T follicular helper cell (primary cell): ENCODE measurements around the gene RIOK1.

Experiments used
- DNase-seq: peaks from one replicate; pipeline ENCODE4 v3.0.0-alpha.2; 2020; ENCODE audit warnings: low read depth

Gene RIOK1

DNA sequence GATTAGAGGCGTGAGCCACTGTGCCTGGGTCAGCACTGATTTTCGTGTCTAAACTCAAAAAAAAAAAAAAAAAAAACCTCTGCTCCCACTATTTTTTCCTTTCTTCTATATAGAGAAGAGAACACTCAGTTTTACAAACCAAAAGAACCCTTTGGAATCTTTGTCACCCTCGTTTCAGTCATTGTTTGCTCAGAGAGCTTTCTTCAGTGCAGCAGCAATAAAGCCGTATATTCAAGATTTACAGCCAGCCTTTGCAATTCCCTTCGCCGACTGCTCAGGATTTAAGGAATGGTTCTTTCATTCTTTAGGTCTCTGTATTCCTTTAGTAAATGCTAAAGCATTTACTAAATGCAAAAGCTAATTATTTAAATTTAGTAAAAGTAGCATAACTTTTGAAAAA is 20.1 kb downstream of the RIOK1 start:
- no peak for DNase-seq

DNA sequence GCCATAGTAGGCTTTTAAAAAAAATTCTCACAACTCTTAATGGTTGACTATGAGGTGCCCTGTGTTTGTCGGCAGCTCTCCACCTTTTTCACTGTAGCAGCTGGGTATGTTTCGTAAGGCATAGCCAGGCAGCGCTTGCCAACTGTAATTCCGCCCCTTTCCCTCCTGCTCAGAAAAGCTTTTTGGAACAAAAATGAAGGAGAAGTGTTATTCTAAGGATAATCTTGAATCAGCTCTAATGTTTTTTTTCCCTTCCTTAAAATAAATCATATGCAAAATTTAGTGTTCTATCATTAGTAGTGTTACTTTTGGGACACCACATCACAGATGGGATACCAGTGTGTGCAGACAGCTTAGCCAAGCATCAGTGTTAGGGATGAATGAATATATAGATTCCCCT is 21.2 kb downstream of the RIOK1 start:
- DNase-seq, result no peak

DNA sequence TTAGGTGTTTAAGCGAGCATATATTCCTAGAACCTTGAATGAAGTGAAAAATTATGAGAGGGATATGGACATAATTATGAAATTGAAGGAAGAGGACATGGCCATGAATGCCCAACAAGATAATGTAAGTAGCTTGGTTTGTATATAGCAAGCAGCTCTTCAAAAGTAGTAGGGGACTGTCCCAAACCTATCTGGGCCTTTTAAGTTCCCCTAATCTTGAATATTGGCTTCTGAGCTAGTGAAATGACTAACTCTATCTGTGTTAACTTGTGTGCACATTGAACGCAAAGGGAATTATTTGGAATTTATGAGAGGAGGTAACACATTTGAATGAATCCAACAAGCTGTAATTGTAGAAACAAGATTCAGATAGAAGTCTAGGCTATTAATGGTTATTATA is 21.7 kb downstream of the RIOK1 start:
- DNase-seq, result no peak

DNA sequence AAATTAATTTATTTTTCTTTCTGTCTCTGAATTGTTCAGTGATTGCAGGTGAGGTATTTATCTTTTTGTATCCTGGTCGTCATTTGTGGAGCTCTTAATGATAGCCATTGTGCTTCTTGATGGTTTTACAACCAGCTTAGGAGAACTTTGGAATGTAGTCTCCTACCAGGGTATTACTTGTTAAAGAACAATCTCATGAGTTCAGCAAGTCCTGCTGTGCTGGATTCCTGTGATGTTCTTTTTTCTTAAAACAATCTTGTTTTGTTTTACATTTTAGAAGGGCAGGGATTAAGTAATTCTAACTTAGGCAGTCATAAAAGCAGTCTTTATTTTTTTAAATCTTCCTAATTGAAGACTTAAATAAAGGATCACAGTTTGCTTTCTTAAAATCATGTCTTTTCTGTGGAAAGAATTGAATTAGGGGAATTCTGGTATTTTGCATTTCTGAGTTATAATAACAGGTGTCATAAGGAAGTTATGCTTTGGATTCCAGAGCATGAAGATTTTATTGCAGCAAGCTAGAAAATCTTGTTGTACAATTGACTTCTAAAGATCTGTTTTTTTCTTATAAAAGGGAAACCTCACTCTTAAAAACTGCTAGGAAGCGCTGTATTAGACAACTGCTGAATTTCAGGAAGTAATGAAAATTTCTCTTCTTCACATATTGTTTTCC is 23.7 kb downstream of the RIOK1 start:
- no peak for DNase-seq

DNA sequence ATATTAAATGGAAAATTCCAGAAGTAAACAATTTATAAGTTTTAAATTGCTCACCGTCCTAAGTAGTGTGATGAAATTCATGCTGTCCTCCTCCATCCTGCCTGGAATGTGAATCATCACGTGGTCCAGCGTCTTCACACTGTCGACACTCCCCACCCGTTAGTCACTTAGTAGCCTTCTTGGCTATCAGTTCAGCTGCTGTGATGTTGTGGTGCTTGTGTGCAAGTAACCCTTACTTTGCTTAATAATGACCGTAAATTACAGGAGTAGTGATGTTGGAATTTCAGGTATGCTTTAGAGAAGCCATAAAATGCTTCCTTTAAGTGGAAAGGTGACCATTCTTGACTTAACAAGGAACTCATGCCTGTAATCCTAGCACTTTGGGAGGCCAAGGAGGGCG is 25.2 kb downstream of the RIOK1 start:
- no peak for DNase-seq

DNA sequence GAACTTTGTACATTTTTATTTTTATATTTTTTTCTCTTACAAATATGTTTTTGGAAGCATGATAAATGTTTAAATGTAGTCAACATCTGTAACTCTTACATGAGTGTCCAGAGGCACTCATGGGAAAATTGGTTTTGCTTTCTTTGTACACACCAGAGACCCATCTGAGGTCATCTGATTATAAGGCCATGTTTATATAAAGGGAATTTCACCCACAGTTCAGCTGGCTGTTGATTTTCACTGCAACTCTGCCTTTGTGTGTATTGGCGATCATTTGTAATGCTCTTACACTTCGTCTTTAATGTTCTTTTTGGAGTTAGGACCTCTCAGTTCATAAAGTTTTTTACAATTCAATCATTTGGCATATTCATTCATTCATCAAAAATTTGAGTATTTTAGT is 28.1 kb downstream of the RIOK1 start:
- no peak for DNase-seq

DNA sequence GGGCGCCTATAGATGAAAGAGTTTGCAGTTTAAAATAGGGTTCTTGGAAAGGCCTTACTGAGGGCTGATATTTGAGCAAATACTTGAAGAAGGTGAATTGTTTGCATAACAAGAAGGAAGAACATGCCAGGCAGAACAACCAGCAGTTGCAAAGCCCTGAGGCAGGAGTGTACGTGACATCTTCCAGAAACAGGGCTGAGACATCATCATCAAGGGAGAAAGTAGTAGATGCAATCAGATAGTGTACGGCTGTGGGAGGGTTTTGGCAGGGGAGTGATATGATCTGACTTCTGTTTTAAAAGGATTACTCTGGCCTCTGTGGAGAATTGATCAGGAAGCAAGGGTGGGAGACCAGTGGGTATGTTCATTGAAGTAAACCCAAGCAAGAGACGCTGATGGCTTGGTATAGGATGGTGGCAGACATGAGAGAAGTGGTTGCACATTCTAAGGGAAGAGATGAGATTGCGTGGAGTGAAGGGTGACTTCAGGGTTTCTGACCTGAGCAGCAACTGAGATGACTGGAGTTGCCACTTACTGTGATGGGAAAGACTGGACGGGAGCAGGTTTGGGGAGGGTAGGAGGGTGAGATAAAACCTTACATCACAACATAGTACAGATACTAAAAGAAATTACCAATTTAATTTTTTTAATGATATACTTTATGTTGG is 28.8 kb downstream of the RIOK1 start:
- no peak for DNase-seq

DNA sequence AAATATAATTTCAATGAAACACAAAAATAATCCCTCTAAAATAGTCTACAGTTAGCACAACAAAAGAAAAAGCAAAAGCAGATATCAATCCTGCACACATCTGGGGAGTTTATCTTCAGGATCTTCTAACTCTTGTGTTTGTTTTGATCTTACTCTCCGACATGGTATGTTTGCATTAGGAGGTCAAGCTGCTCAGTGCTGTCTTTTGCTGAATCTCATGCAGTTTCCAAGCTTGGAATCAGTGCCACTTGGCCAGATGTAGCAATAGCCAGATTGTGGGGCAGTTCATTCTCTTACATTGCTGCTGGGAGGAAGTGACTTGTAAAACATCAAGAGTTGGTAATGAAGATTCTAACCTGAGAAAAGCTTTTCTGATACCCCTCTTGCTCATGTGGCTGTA is 29.5 kb downstream of the RIOK1 start:
- DNase-seq, result no peak

DNA sequence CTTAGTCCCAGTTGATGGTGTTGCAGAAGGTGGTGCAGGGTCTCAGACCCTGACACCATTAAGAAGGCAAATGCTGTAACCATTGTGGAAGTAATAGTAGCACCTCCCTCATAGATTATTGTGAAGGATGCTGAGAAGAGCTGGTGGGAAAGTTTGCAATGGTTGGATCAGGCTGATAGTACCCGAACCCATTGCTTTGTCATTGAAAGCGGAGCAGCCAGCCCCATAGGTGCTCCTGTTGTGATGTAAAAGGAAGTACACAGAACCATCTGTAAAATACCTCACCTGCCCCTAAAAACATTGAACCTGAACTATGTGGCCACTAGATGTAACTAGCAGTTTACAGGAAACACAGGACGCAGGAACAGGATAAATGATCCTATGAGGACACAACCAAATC is 31.5 kb downstream of the RIOK1 start:
- no peak for DNase-seq

DNA sequence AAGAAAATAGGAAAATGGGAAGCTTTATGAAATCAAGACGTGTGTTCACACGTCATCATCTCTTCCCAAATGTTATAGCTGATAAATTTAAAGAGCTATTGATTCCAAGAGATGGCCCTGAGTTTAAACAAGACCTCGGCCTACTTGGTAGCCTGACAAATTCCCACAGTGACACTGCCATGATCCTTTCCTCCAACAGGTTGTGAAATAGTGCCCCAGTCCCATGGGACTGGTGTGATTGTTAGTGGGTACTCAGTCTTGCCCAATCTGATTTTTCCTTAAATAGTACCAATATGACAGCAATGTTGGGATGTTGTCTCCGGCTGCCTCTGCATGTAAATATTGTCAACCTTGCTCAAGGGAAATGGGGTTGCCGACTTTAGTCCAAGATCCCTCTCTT is 34.5 kb downstream of the RIOK1 start:
- no peak for DNase-seq

DNA sequence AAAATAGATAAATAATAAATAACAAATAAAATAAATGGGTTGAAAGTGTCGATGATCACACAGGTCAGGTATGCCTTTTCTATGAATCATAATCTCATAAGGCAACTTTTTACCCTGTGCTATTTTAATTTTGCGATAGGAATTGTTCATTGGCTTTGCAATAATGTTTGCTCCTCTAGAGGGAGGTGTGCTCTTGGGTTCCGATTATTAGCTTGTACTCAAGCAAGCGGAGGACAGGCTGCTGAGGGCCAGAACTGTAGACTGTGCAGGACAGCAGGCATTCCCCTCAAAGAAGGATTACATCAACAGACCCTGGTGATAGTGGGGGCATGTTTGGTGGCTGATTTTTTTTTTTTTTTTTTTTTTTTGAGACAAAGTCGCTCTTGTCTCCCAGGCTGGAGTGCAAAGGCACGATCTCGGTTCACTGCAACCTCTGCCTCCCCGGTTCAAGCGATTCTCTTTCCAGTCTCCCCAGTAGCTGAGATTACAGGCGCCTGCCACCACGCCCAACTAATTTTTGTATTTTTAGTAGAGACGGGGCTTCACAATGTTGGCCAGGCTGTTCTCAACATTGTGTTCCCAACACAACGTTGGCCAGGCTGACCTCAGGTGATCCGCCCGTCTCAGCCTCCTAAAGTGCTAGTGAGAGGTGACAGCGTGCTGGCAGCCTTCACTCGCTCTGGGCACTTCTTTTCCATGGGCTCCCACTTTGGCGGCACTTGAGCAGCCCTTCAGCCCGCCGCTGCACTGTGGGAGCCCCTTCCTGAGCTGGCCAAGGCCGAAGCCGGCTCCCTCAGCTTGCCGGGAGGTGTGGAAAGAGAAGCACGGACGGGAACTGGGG is 35.6 kb downstream of the RIOK1 start:
- no peak for DNase-seq

DNA sequence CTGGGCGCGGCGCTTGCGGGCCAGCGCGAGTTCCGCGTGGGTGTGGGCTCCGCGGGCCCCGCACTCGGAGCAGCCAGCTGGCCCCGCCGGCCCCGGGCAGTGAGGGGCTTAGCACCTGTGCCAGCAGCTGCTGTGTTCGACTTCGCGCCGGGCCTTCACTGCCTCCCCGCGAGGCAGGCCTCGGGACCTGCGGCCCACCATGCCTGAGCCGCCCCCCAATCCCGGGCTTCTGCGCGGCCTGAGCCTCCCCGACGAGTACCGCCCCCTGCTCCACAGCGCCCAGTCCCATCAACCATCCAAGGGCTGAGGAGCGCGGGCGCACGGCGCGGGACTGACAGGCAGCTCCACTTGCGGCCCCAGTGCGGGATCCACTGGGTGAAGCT is 36.2 kb downstream of the RIOK1 start:
- no peak for DNase-seq

DNA sequence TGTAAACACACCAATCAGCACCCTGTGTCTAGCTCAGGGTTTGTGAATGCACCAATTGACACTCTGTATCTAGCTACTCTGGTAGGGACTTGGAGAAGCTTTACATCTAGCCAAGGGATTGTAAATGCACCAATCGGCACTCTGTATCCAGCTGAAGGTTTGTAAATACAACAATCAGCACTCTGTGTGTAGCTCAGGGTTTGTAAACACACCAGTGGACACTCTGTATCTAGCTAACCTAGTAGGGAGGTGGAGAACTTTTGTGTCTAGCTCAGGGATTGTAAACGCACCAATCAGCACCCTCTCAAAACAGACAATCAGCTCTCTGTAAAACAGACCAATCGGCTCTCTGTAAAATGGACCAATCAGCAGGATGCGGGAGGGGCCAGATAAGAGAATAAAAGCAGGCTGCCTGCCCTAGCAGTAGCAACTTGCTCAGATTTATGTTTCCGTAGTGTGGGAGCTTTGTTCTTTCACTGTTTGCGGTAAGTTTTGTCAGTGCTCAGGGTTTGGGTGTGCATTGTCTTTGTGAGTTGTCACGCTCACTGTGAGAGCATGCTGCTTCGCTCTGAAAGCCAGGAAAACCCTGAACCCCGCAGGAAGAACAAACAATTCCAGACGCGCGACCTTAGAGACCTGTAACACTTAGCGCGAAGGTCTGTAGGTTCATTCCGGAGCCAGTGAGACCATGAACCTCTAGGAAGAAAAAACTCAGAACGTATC is 37.0 kb downstream of the RIOK1 start:
- no peak for DNase-seq

DNA sequence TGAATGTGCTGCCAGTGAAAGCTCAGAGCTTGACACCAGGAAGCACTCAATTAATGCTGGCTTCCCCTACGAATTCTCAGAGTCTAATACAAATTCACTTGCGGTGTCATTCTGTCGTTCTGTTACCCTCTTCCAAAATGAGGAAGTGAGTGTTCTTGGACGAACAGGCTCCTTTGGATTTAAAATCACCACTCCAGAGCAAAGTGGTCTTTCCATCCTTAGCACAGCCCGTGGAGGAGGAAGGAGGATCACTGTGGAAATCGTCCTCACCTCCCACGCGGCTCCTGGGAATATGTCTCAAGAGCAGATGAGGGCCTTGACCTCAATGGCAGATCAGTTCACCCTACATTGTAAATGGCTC is 41.7 kb downstream of the RIOK1 start:
- DNase-seq, result no peak

DNA sequence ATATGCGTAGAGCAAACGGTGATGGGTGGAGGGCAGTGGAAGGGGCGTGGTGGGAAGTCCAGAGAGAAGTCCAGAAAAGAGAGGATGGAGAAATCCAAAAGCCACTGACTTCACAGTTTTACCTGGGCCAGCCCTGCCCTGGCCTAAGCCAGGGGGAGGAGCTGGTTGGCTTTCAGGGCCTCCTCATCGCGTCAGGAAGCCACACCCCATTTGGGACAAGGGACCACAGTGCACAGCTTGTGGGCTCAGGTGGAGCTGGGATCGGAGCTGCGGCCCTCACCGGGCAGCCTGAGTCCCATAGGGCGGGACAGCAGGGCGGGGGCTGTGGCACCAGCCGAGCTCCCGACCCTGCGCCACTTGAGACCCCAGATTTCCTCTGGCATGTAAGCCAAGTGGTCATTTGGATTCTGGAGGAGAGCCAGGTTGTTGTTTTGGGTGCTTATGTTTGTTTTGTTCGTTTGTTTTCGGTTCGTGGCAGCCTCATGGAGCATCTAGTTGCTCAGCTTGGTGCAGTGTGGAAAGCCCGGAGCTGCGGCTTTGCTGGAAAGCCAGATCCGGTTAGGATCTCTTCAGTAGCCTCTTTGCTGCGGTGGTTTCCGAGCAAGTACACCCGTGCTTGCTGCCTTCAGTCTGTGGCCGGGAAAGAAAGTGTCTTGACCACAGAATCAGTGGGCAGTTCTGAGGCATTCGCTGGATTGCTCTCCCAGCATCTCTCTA is 42.2 kb downstream of the RIOK1 start:
- no peak for DNase-seq

DNA sequence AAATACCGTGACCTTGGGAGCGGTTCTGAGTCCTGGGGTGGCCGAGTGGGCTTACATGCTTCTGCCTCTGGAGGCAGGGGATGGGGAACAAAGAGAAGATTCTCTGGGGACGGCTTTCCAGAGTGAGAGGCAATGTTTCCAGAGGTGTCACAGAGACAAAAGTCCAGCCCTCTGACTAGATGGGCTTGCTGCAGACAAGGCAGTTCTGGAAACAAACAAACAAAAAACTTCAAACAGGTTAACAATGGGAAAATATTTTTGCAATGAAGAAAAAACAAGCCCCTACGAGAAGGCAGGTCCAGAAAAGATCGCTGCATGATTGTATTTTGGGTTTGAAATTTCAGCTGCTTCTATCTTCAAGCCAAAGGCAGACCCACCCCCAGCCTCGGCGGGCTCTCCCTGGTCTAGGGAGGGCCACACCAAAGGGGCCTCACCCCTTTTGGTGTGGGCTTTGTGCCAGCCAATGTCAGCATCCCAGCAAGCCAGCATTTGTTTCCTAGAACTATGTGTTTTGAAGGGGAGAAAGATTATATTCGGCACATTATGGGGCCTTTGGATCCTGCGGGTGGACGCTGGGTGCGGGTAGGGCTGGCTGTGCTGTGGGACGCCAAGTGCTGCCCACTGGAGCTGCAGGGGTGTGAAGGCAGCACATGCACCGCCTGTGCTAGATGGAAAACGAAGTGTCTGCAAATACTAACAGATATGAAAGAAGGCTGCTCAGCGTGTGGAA is 42.9 kb downstream of the RIOK1 start:
- no peak for DNase-seq

DNA sequence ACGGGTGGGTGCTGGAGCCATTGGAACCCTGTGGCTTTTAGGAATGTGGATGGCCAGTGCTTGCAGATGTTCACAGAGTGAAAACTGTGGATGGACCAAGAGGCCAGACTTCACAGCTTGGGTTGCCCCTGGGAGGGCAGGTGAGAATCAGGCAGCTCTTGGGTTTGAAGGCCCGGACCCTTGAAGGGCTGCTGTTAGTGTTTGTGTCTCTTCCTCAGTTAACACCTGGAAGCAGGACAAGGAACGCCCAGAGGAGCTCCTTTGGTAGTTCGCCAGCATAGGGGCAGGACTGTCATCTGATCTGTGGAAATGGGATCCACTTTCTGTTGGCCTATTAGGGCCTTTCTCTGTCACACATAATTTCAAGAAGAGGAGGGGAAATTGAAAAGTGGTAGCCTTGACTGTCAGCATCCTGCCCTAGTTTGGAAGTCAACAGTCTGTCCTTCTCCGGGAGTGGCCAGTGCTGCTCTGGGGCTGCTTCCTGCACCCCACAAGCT is 43.6 kb downstream of the RIOK1 start:
- DNase-seq, result no peak

DNA sequence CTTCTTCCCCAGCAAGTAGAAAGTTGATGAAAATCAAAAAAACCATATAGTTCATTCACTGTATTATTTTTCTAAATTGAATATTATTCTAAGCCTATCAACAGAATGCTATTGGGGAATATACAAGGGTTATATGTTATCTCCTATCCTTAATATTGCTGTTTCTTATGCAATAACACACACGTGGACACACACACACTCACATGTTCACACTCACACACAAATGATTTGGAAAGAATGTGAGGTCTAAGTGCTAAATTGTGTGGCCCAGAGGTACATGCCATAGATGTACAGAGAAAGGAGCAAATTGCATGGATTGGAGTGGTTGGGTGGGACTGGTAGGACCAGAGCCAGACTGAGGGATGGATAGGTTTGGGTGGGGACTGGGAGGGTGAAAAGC is 45.1 kb downstream of the RIOK1 start:
- no peak for DNase-seq

DNA sequence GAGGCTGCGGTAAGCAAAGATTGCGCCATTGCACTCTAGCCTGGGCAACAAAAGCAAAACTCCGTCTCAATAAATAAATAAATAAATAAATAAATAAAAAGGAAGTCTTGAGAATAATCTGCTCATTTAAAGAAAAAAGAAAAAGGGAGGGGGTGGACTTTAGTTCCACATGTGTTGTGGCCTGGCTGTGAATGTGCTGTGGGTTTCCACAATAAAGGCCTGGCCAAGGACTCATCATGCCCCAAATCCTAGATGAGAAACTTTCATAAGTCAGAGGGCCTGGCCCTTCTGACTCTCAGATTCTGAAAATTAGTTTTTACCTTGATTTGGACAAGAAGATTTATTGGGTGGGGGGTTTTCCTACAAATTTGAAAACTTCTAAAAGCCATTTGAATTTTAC is 48.4 kb downstream of the RIOK1 start:
- DNase-seq, result no peak

DNA sequence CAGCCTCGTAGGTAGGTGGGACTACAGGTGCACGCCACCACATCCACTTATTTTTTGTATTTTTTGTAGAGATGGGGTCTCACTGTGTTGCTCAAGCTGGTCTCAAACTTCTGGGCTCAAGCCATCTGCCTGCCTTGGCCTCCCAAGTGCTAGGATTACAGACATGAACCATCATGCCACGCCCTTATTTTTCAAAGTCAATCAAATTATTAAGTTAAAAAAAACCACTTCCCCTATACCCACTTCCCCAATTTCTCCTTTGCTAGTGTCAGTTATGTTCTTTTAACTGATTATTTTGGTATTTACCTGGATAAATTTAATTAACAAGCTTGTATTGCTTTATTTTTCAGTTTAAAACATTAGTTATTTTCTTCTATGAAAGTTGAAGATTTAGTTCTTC is 49.6 kb downstream of the RIOK1 start:
- DNase-seq, result no peak

DNA sequence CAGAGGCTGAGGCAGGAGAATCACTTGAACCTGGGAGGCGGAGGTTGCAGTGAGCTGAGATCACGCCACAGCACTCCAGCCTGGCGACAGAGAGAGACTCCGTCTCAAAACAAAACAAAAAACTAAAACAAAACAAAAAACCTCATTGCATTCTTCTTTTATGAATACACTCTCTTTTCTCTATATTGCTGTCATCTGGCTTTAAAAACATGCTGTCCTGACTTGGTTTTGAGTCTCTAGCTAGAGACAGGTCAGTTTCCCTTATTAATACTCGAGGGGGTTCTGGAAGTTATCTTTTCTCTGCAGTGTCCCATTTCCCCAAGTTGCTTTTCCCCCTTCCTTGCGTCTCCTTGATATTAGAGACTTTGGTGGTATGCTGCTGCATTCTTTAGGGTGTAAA is 50.9 kb downstream of the RIOK1 start:
- DNase-seq, result no peak
